ENCODE data around the gene MYH1.

Gene MYH1

DNA sequence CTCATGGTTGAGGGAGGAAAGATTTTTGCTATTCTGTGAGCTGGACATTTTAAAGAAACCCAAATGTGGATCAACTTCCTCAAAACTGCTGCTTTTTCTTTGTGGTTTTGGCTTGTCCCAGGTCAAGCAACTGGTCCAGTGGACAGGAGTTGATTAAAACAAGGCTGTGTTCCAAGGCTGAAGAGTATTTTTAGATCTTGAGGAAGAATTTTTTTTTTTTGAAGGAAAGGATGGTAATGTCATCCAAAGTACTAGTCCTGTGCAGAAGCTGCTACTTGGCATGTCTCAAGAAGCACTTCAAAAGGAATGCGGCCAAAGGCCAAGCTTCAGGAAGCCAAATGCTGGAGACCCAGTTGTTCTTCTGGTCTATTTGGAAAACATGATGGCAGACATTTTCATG lies 39.1 kb upstream of the MYH1 start:
- Histone ChIP-seq H3K4me3 (replicated peaks; ENCODE audit: insufficient read depth, low read length) (no peak overlapping the region), H3K27me3 (ENCODE audit: insufficient read depth, poor library complexity, severe bottlenecking) (no peaks in the 10 kb centered on the region), H3K27ac (replicated peaks) (no peak overlapping the region)
- no peak for TF ChIP-seq CTCF (IDR thresholded peaks at IDR 0.05; ENCODE audit: insufficient read depth, low read length)
- TF ChIP-seq POLR2AphosphoS5 (IDR thresholded peaks at IDR 0.05; ENCODE audit: low read depth): no peak
- TF ChIP-seq GABPA (IDR thresholded peaks at IDR 0.05; ENCODE audit: low read depth): no peak
- no peak for TF ChIP-seq SPI1 (IDR thresholded peaks at IDR 0.05; ENCODE audit: borderline replicate concordance, low read depth)
- no peak for TF ChIP-seq REST (IDR thresholded peaks at IDR 0.05; ENCODE audit: insufficient replicate concordance, low read depth)
- DNase-seq (ENCODE audit: low read depth in 1 of 2, low spot score in 1 of 2): no peak

- Histone ChIP-seq H3K27me3 (ENCODE audit: insufficient read depth, poor library complexity, severe bottlenecking) (no peaks in the 10 kb centered on the region), H3K27ac (replicated peaks) (no peak overlapping the region), H3K4me3 (replicated peaks; ENCODE audit: insufficient read depth, low read length) (no peak overlapping the region)
- no peak for DNase-seq (ENCODE audit: low read depth in 1 of 2, low spot score in 1 of 2)
- no peak for TF ChIP-seq CTCF (IDR thresholded peaks at IDR 0.05; ENCODE audit: insufficient read depth, low read length)
- TF ChIP-seq SPI1 (IDR thresholded peaks at IDR 0.05; ENCODE audit: borderline replicate concordance, low read depth): no peak
- TF ChIP-seq GABPA (IDR thresholded peaks at IDR 0.05; ENCODE audit: low read depth): no peak
- TF ChIP-seq POLR2AphosphoS5 (IDR thresholded peaks at IDR 0.05; ENCODE audit: low read depth): no peak
- no peak for TF ChIP-seq REST (IDR thresholded peaks at IDR 0.05; ENCODE audit: insufficient replicate concordance, low read depth)
Observed at GRCh38 chr17:10556301-10557005, 38.1 kb upstream of the MYH1 start.

DNA sequence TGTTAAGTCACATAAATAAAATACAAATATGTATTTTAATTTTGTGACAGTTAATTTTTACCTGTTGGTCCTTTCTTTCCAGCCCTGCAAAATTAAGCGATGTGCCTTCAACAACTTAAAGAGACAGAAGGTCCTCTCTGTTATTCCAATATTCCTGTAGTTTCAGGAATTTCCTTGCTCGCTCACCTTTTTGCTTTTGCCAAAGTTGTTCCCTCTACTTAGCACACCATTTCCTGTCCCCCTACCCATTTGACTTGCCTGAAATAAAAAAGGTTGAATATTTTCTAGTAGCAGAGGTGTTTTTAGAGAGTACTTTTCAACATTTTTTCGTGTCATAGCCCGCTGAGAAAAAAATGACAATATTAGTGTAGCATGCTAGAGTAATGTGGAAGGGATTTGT lies 31.7 kb upstream of the MYH1 start:
- TF ChIP-seq REST (IDR thresholded peaks at IDR 0.05; ENCODE audit: insufficient replicate concordance, low read depth): no peak
- no peak for TF ChIP-seq SPI1 (IDR thresholded peaks at IDR 0.05; ENCODE audit: borderline replicate concordance, low read depth)
- no peak for TF ChIP-seq POLR2AphosphoS5 (IDR thresholded peaks at IDR 0.05; ENCODE audit: low read depth)
- no peak for TF ChIP-seq CTCF (IDR thresholded peaks at IDR 0.05; ENCODE audit: insufficient read depth, low read length)
- no peak for TF ChIP-seq GABPA (IDR thresholded peaks at IDR 0.05; ENCODE audit: low read depth)
- DNase-seq (ENCODE audit: low read depth in 1 of 2, low spot score in 1 of 2): no peak
- no peaks in the 10 kb centered on the region for H3K27me3 ChIP-seq (ENCODE audit: insufficient read depth, poor library complexity, severe bottlenecking)
- no peak overlapping the region for H3K27ac ChIP-seq (replicated peaks)
- H3K4me3 ChIP-seq (replicated peaks; ENCODE audit: insufficient read depth, low read length): no peak overlapping the region
